Trophoblast cell (in vitro differentiated cells and primary cell): Measurements from ENCODE around the gene BABAM2.

Experiments used
- DNase-seq, 2 donors: peaks; one replicate each; pipeline ENCODE4 v3.0.0-alpha.2; 2016
- H2AFZ ChIP-seq: 2 replicates; pipeline ENCODE4 v1.6.1; 2013; ENCODE audit warnings: low read length, moderate library complexity, mild to moderate bottlenecking; ENCODE audit not compliant: insufficient read depth, poor library complexity
- H2AK5ac ChIP-seq: 2 replicates; pipeline ENCODE4 v1.6.1; 2013; ENCODE audit warnings: mild to moderate bottlenecking, low read length
- H2BK120ac ChIP-seq: 2 replicates; pipeline ENCODE4 v1.6.1; 2013; ENCODE audit warnings: low read length, mild to moderate bottlenecking, moderate library complexity; ENCODE audit not compliant: insufficient read depth, poor library complexity
- H2BK12ac ChIP-seq: 2 replicates; pipeline ENCODE4 v1.6.1; 2013; ENCODE audit warnings: mild to moderate bottlenecking, low read length, moderate library complexity
- H2BK5ac ChIP-seq: 2 replicates; pipeline ENCODE4 v1.6.1; 2013; ENCODE audit warnings: low read length, low read depth, moderate library complexity, mild to moderate bottlenecking; ENCODE audit not compliant: poor library complexity
- H3K14ac ChIP-seq: 2 replicates; pipeline ENCODE4 v1.6.1; 2013; ENCODE audit warnings: mild to moderate bottlenecking, low read length
- H3K18ac ChIP-seq: 2 replicates; pipeline ENCODE4 v1.6.1; 2013; ENCODE audit warnings: mild to moderate bottlenecking, low read length
- H3K23ac ChIP-seq: 2 replicates; pipeline ENCODE4 v1.6.1; 2013; ENCODE audit warnings: low read length
- H3K27ac ChIP-seq: 2 replicates; pipeline ENCODE4 v1.5.1; 2013; ENCODE audit warnings: low read depth, mild to moderate bottlenecking, inconsistent platforms, low read length, moderate library complexity
- H3K27me3 ChIP-seq: 2 replicates; pipeline ENCODE4 v1.6.1; 2013; ENCODE audit warnings: inconsistent platforms, mild to moderate bottlenecking, low read length, moderate library complexity; ENCODE audit not compliant: insufficient read depth
- H3K36me3 ChIP-seq, 2 experiments: 1 replicate in 1 of 2; 2 replicates in 1 of 2; pipeline ENCODE4 v1.6.1; 2013; ENCODE audit warnings: low read length in 2 of 2, mild to moderate bottlenecking in 2 of 2, moderate library complexity in 1 of 2; ENCODE audit not compliant: insufficient read depth in 2 of 2, control insufficient read depth in 1 of 2
- H3K4ac ChIP-seq: 2 replicates; pipeline ENCODE4 v1.6.1; 2013; ENCODE audit warnings: low read depth, mild to moderate bottlenecking, low read length, moderate library complexity
- H3K4me1 ChIP-seq, 2 experiments: 1 replicate in 1 of 2; 2 replicates in 1 of 2; pipeline ENCODE4 v1.6.1; 2013; ENCODE audit warnings: low read length in 2 of 2, mild to moderate bottlenecking in 2 of 2, moderate library complexity in 1 of 2; ENCODE audit not compliant: insufficient read depth in 2 of 2, control insufficient read depth in 1 of 2
- H3K4me2 ChIP-seq: 2 replicates; pipeline ENCODE4 v1.6.1; 2013; ENCODE audit warnings: inconsistent platforms, mild to moderate bottlenecking, low read length, moderate library complexity
- H3K4me3 ChIP-seq: 2 replicates; pipeline ENCODE4 v1.5.1; 2013; ENCODE audit warnings: mild to moderate bottlenecking, low read depth, low read length, inconsistent platforms
- H3K79me1 ChIP-seq: one replicate; pipeline ENCODE4 v1.6.1; 2013; ENCODE audit warnings: low read length
- H3K79me2 ChIP-seq: 2 replicates; pipeline ENCODE4 v1.6.1; 2013; ENCODE audit warnings: low read length, mild to moderate bottlenecking; ENCODE audit not compliant: control insufficient read depth, insufficient read depth, poor library complexity
- H3K9ac ChIP-seq: 2 replicates; pipeline ENCODE4 v1.6.1; 2013; ENCODE audit warnings: mild to moderate bottlenecking, low read length
- H3K9me3 ChIP-seq: 2 replicates; pipeline ENCODE4 v1.6.1; 2013; ENCODE audit warnings: low read depth, mild to moderate bottlenecking, control low read depth, inconsistent platforms, low read length; ENCODE audit not compliant: insufficient read depth
- H4K12ac ChIP-seq: 2 replicates; pipeline ENCODE4 v1.6.1; 2013; ENCODE audit warnings: low read depth, mild to moderate bottlenecking, low read length, moderate library complexity
- H4K8ac ChIP-seq: 2 replicates; pipeline ENCODE4 v1.6.1; 2013; ENCODE audit warnings: low read depth, mild to moderate bottlenecking, low read length, moderate library complexity
- H4K91ac ChIP-seq: one replicate; pipeline ENCODE4 v1.6.1; 2013; ENCODE audit warnings: low read depth, mild to moderate bottlenecking, low read length, moderate library complexity
- WGBS: extraction: QIAGEN DNeasy Blood & Tissue Kit; methylation state at CpG from one replicate; pipeline ENCODE4 v1.1.7; 2013; ENCODE audit warnings: missing lambda C conversion rate; ENCODE audit not compliant: insufficient read length, insufficient coverage; ENCODE audit errors: extremely low coverage; 5-methylcytosine and 5-hydroxymethylcytosine counted together

The BABAM2 gene

DNA sequence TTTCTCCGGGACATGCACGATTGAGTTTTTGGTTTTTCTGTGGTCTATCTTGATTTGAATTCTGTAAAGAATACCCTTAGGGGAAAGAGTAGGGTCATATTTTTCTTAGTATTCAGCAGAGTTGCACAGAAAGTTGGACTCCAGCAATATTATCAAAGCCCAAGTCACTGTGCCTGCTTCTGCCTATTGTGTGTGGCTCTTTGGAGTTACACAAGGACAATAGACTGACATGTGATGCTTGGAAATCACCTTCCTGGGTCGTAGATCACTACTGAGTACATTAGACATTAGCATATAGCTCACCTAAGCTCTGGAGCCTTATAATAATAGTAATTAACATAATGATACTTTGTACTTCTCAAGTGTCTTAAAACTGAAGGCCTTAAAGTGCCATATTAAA, 263.3 kb downstream of the BABAM2 start:
- H3K27me3 ChIP-seq, result no peaks in the 10 kb centered on the region
- no peak overlapping the region for H2BK120ac ChIP-seq
- no peaks in the 10 kb centered on the region for H3K4me1 ChIP-seq
- no peak overlapping the region for H4K12ac ChIP-seq
- no peak overlapping the region for H4K91ac ChIP-seq
- no peaks in the 10 kb centered on the region for H3K79me1 ChIP-seq
- no peak overlapping the region for H3K4me2 ChIP-seq
- DNase-seq, result no peak
- H3K4me3 ChIP-seq, result no peak overlapping the region
- no peak overlapping the region for H3K27ac ChIP-seq
- WGBS, result no CpG with 5 or more reads among the region's 3 CpGs
- H2BK5ac ChIP-seq, result no peak overlapping the region
- H2BK12ac ChIP-seq, result no peak overlapping the region
- no peak overlapping the region for H3K23ac ChIP-seq
- H3K36me3 ChIP-seq, result no peaks in the 10 kb centered on the region
- H3K9ac ChIP-seq, result no peak overlapping the region
- no peak overlapping the region for H4K8ac ChIP-seq
- H2AFZ ChIP-seq, result no peak overlapping the region
- H2AK5ac ChIP-seq, result no peak overlapping the region
- no peak overlapping the region for H3K14ac ChIP-seq
- no peaks in the 10 kb centered on the region for H3K9me3 ChIP-seq
- no peak overlapping the region for H3K4ac ChIP-seq
- no peaks in the 10 kb centered on the region for H3K79me2 ChIP-seq
- no peak overlapping the region for H3K18ac ChIP-seq

DNA sequence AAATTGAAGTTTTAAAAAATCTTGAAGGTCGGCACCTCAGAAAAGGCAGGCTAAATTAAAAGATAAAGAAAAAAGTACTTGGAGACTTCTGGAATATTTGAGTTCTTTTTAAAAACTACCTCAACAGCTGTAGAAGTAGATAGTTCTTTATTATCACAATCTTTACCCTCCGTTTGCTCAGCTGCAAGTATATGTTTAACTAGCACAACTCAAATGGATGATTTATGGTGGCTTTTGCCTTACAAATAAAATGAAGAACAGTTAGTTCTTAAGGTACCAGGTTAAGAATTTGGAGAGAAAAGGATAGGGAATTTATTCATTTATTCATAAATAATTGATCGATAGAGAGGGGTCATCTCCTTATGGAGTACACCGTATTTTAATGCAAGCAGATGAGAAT, 264.6 kb downstream of the BABAM2 start:
- H3K9me3 ChIP-seq, result no peaks in the 10 kb centered on the region
- no peaks in the 10 kb centered on the region for H3K36me3 ChIP-seq
- no peak overlapping the region for H3K9ac ChIP-seq
- H3K18ac ChIP-seq, result no peak overlapping the region
- H2AK5ac ChIP-seq, result no peak overlapping the region
- no peaks in the 10 kb centered on the region for H3K27me3 ChIP-seq
- H2AFZ ChIP-seq, result no peak overlapping the region
- no peak overlapping the region for H2BK5ac ChIP-seq
- no peak for DNase-seq
- no peak overlapping the region for H3K23ac ChIP-seq
- H2BK12ac ChIP-seq, result no peak overlapping the region
- no peak overlapping the region for H3K4ac ChIP-seq
- no CpG with 5 or more reads among the region's 4 CpGs for WGBS
- no peaks in the 10 kb centered on the region for H3K79me2 ChIP-seq
- no peak overlapping the region for H3K14ac ChIP-seq
- H3K4me1 ChIP-seq, result peaks cover under 1 to 3% of the 10 kb centered on the region in 2 experiments
- H4K91ac ChIP-seq, result no peak overlapping the region
- no peak overlapping the region for H2BK120ac ChIP-seq
- H3K4me3 ChIP-seq, result no peak overlapping the region
- H4K12ac ChIP-seq, result no peak overlapping the region
- no peak overlapping the region for H3K27ac ChIP-seq
- H3K79me1 ChIP-seq, result peaks cover 5% of the 10 kb centered on the region
- no peak overlapping the region for H4K8ac ChIP-seq
- no peak overlapping the region for H3K4me2 ChIP-seq

DNA sequence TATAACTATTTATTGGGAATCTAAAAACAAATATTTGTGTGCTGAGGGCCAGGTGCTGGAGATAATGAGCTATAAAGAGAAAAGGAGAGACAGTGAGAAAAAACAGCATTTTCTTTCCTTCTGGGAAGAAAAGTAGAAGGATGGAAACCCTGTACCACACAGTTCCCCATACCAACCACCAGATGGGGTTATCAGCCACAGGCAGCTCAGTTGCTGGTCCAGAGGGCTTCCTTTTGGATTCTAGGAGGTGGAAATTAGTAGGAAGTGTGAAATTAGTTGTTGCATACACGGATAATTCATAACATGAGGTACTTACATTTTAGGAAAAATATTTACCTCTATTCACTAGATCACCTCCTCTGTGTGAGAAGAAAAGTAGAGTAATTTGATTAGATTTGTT, 265.1 kb downstream of the BABAM2 start:
- Histone ChIP-seq H3K79me2 (no peaks in the 10 kb centered on the region), H3K4me3 (no peak overlapping the region), H2BK12ac (no peak overlapping the region), H2BK120ac (no peak overlapping the region), H4K8ac (no peak overlapping the region), H4K12ac (no peak overlapping the region), H3K4me1 (peaks cover 3 to 4% of the 10 kb centered on the region in 2 experiments), H3K27ac (no peak overlapping the region), H3K36me3 (no peaks in the 10 kb centered on the region), H3K9me3 (no peaks in the 10 kb centered on the region), H3K23ac (no peak overlapping the region), H3K4ac (no peak overlapping the region), H3K9ac (no peak overlapping the region), H2AFZ (no peak overlapping the region), H3K79me1 (peaks cover 7% of the 10 kb centered on the region), H3K18ac (no peak overlapping the region), H3K4me2 (no peak overlapping the region), H3K27me3 (no peaks in the 10 kb centered on the region), H2BK5ac (no peak overlapping the region), H2AK5ac (no peak overlapping the region), H3K14ac (no peak overlapping the region), H4K91ac (no peak overlapping the region)
- DNase-seq, result peak in 1 of 2 donors; percentile 56
- no CpG with 5 or more reads among the region's 1 CpG for WGBS

DNA sequence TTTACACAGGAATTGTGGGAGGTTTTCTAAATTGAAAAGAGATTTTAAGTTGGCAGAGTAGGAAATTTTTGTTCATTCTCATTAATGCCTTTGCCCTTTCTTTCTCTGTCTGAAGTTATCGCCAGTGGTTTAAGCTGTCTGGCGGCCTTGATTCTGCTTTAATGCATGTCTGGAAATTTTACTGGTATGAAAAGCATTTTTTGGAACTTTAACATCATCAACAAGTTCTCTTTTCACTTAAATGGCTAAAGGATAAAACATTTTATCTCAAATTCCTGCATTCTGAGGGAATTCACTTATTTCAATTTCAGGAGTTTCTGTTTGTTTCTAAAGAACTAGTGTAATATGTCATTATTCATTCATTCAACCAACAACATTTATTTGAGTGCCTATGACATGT, 268.3 kb downstream of the BABAM2 start:
- H3K27ac ChIP-seq, result no peak overlapping the region
- no peak overlapping the region for H3K14ac ChIP-seq
- H3K27me3 ChIP-seq, result no peaks in the 10 kb centered on the region
- no peaks in the 10 kb centered on the region for H3K36me3 ChIP-seq
- H4K91ac ChIP-seq, result no peak overlapping the region
- no peak overlapping the region for H4K12ac ChIP-seq
- no peak overlapping the region for H3K23ac ChIP-seq
- H3K79me1 ChIP-seq, result peaks cover 15% of the 10 kb centered on the region
- no peak for DNase-seq
- H3K4me1 ChIP-seq, result peaks cover 12% of the 10 kb centered on the region in 2 experiments
- H3K9ac ChIP-seq, result no peak overlapping the region
- no peak overlapping the region for H3K4ac ChIP-seq
- H3K18ac ChIP-seq, result no peak overlapping the region
- H2BK5ac ChIP-seq, result no peak overlapping the region
- no peak overlapping the region for H2AFZ ChIP-seq
- H3K9me3 ChIP-seq, result no peaks in the 10 kb centered on the region
- no peak overlapping the region for H2AK5ac ChIP-seq
- no peaks in the 10 kb centered on the region for H3K79me2 ChIP-seq
- WGBS, result no CpG with 5 or more reads among the region's 2 CpGs
- no peak overlapping the region for H3K4me3 ChIP-seq
- H3K4me2 ChIP-seq, result no peak overlapping the region
- H2BK12ac ChIP-seq, result no peak overlapping the region
- H2BK120ac ChIP-seq, result no peak overlapping the region
- no peak overlapping the region for H4K8ac ChIP-seq
